Measurements from ENCODE around the gene C2.

The C2 gene

DNA sequence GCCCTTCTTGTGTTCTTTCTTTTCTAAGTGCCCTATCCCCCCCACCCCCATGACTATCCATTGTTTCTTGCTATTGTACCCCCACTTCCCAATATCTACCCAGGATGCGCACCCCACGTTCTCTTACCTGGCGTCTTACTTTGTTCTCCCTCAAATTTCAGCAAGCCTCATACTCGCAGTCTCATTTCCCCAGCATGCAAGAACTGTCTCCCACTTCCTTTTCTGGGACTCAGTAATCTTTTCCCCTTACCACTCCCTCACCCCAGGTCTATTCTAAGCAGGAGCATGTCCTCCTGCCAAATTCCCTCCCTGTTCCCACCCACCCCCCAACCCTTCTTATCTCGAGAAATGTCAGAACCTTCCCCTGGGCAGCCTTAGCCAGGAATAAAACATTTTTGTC is 28.3 kb upstream of the C2 start:
- peak overlapping the region; percentile 92; the same call in 1 of the 2 replicates for H3K27ac ChIP-seq
- TF ChIP-seq ZFX (IDR thresholded peaks at IDR 0.05; ENCODE audit: borderline replicate concordance) = no peak
- TF ChIP-seq, protein P1, sequence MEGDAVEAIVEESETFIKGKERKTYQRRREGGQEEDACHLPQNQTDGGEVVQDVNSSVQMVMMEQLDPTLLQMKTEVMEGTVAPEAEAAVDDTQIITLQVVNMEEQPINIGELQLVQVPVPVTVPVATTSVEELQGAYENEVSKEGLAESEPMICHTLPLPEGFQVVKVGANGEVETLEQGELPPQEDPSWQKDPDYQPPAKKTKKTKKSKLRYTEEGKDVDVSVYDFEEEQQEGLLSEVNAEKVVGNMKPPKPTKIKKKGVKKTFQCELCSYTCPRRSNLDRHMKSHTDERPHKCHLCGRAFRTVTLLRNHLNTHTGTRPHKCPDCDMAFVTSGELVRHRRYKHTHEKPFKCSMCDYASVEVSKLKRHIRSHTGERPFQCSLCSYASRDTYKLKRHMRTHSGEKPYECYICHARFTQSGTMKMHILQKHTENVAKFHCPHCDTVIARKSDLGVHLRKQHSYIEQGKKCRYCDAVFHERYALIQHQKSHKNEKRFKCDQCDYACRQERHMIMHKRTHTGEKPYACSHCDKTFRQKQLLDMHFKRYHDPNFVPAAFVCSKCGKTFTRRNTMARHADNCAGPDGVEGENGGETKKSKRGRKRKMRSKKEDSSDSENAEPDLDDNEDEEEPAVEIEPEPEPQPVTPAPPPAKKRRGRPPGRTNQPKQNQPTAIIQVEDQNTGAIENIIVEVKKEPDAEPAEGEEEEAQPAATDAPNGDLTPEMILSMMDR (IDR thresholded peaks at IDR 0.05) = no peak

DNA sequence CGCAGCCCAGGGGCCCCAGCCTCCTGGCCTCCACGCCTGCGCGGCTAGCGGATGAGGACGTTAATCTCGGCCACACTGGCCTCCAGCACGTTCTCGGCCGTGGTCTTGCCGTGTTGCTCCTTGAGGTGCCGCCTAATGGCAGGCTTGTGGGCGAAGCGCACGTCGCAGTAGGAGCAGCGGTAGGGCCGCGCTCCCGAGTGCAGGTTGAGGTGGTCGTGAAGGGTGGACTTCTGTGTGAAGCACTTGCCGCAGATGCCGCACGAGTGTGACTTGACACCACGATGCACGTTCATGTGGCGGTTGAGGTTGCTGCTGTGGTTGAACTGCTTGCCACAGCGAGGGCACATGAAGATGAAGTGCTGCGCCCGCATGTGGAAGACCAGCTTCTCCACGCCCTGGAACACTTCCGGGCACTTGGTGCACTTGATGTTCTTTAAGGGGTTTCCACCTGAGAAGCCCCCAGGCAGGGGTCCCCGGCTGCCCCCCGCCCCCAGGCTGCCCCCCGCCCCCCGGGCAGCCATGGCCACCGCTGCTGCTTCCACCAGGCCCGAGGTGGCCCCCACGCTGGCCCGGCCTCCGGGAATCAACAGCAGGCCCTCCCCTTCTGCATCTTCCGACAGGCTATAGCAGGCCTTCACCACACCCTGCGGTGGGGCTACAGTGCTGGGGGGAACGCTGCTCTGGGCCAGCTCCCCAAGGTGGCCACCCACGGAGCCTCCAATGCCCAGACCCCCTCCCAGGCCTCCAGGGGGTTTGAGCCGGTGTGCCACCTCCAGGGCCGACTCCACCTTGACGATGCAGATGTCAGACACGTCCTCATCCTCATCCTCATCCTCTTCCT is 27.4 kb upstream of the C2 start:
- TF ChIP-seq, protein P1 (IDR thresholded peaks at IDR 0.05) = no peak
- TF ChIP-seq ZFX (IDR thresholded peaks at IDR 0.05; ENCODE audit: borderline replicate concordance) = no peak
- H3K27ac ChIP-seq = peak overlapping the region; percentile 91

DNA sequence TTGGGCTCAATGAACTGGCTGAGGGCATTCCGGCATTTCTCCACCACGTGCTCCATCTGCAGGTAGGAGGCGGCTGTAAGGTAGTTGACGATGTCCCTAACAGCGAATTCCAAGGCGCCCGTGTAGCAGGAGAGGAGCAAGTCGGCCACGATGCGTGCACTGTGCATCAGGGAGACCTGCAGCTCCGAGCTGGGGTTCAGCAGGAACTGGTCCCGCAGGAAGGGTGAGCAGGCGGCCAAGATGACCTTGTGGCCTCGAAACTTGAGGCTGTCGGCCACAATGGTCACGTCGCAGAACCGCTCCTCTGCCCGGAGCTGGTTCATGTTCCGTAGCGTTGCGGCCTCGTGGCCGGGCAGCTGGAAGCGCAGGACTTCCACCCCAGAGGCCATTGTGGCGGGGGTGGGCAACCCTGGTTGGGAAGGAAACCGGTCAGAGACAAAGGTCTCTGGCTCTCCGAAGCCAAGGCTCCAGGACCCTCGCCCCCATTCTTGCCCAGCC is 26.6 kb upstream of the C2 start:
- TF ChIP-seq ZFX (IDR thresholded peaks at IDR 0.05; ENCODE audit: borderline replicate concordance) = no peak
- TF ChIP-seq, protein P1 (IDR thresholded peaks at IDR 0.05) = no peak

DNA sequence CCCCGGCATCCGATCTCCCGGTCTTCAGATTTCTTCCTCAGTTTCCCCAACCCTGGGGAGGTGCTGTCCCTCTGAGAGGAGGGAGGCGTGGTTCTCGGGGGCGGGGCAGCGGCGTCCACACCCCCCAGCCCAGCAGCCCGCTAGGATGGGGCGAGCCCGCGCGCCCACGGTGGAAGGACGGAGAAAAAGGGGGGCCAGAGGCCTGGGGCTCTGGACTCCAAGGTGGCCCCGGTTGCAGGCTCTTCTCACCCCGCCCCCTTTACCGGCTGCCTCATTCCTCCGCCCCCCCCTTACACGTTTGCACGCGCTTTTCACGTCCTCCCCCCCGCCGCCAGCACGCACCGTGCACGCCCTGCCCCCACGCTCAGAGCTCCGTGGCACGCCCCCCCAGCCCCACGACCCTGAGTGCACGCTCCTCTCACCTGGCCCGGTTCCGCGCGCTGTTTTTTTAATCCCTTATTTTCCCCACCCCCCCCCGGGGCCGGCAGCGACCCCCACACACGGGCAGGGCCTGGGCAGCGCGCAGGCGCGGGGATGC is 26.0 kb upstream of the C2 start:
- TF ChIP-seq ZFX (IDR thresholded peaks at IDR 0.05; ENCODE audit: borderline replicate concordance) = no peak
- TF ChIP-seq, protein P1 (IDR thresholded peaks at IDR 0.05) = no peak
- H3K27ac ChIP-seq = peak overlapping the region; percentile 91

More for the DNA sequence above, 26.6 kb upstream of the C2 start:
- peak overlapping the region; percentile 91 for H3K27ac ChIP-seq

DNA sequence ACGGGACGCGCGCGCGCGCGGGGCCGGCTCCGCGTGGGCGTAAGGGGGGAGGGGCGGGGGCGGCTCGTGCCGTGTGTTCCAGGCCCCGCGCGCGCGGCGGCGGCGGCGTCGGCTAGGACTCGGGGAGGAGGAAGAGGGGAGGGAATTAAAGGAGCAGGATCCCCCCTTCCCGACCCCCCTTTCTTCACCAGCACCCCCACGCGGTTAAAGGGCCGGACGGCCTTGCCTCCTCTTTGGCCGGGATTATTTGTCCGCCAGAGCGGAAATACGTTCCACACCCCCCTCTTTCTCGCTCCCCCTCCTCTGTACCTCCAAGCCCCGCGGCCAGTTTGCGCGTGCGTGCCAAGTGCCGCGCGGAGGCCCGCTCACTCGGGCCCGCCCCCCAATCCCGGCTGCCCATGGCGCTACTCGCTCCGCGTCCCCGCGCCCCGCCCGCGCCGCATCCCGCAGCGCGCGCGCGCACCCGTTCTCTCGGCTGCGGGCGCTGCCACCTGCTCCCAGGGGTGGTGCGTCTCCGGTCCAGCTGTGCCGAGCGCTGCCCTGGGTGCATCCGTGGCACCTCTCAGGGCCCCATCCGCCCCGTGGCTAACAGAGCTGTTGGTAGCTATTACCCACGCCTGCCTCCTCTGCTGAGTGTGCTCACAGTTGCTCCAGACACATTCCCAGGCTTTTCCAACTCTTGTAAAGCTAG is 25.4 kb upstream of the C2 start, which contains the start of gene ZBTB12:
Gene ZBTB12, minus strand, starts transcription at position 134 of the 691 bp plus-strand sequence. CDS start 781 bp downstream, outside the sequence.
- H3K27ac ChIP-seq = peak within 1 kb of the TSS; percentile 91

DNA sequence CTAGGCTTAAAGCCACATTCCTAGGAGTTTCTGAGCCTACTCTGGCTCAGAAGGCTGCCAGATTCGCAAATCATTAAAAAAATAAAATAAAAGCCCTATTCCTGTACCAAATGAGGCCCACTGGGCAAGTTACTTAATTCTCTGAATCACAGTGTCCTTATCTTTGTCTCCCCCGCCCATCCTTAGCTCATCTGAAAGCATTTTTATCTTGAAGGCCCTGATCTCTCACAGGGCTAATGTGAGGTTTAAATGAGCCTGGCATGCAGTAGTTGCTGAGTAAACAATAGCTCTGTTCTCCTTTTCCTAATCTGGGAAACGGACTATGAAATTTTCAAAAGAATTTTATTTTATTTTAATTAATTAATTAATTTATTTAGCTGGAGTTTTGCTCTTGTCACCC is 23.6 kb upstream of the C2 start:
- TF ChIP-seq, protein P1 (IDR thresholded peaks at IDR 0.05) = no peak
- TF ChIP-seq ZFX (IDR thresholded peaks at IDR 0.05; ENCODE audit: borderline replicate concordance) = no peak
- no peak overlapping the region for H3K27ac ChIP-seq

More for the DNA sequence above, 25.4 kb upstream of the C2 start, which contains the start of gene ZBTB12:
- TF ChIP-seq ZFX (IDR thresholded peaks at IDR 0.05; ENCODE audit: borderline replicate concordance) = no peak

DNA sequence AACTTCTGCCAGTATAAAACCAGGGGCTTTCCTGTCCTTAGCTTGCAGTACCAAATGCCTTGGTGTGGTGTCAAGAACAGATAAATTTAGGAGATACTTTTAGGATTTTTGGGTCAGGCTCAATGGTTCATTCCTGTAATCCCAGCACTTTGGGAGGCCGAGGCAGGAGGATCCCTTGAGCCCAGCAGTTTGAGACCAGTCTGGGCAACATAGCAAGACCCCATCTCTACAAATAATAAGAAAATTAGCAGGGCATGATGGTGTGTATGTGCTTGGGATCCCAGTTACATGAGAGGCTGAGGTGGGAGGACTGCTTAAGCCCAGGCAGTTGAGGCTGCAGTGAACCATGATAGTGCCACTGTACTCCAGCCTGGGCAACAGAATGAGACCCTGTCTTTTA is 22.5 kb upstream of the C2 start:
- H3K27ac ChIP-seq = 0 out of 2 replicates have a peak overlapping the region, but pooled peaks have one; percentile 8
- no peak for TF ChIP-seq ZFX (IDR thresholded peaks at IDR 0.05; ENCODE audit: borderline replicate concordance)
- TF ChIP-seq, protein P1 (IDR thresholded peaks at IDR 0.05) = no peak
